Trophoblast cell (in vitro differentiated cells and primary cell): ENCODE results near the gene CLEC20A.

Experiments
- DNase-seq, 2 donors: peaks; one replicate each; pipeline ENCODE4 v3.0.0-alpha.2; 2016
- H2AFZ ChIP-seq: 2 replicates; pipeline ENCODE4 v1.6.1; 2013; ENCODE audit warnings: low read length, moderate library complexity, mild to moderate bottlenecking; ENCODE audit not compliant: insufficient read depth, poor library complexity
- H2AK5ac ChIP-seq: 2 replicates; pipeline ENCODE4 v1.6.1; 2013; ENCODE audit warnings: mild to moderate bottlenecking, low read length
- H2BK120ac ChIP-seq: 2 replicates; pipeline ENCODE4 v1.6.1; 2013; ENCODE audit warnings: low read length, mild to moderate bottlenecking, moderate library complexity; ENCODE audit not compliant: insufficient read depth, poor library complexity
- H2BK12ac ChIP-seq: 2 replicates; pipeline ENCODE4 v1.6.1; 2013; ENCODE audit warnings: mild to moderate bottlenecking, low read length, moderate library complexity
- H2BK5ac ChIP-seq: 2 replicates; pipeline ENCODE4 v1.6.1; 2013; ENCODE audit warnings: low read length, low read depth, moderate library complexity, mild to moderate bottlenecking; ENCODE audit not compliant: poor library complexity
- H3K14ac ChIP-seq: 2 replicates; pipeline ENCODE4 v1.6.1; 2013; ENCODE audit warnings: mild to moderate bottlenecking, low read length
- H3K18ac ChIP-seq: 2 replicates; pipeline ENCODE4 v1.6.1; 2013; ENCODE audit warnings: mild to moderate bottlenecking, low read length
- H3K23ac ChIP-seq: 2 replicates; pipeline ENCODE4 v1.6.1; 2013; ENCODE audit warnings: low read length
- H3K27ac ChIP-seq: 2 replicates; pipeline ENCODE4 v1.5.1; 2013; ENCODE audit warnings: low read depth, mild to moderate bottlenecking, inconsistent platforms, low read length, moderate library complexity
- H3K27me3 ChIP-seq: 2 replicates; pipeline ENCODE4 v1.6.1; 2013; ENCODE audit warnings: inconsistent platforms, mild to moderate bottlenecking, low read length, moderate library complexity; ENCODE audit not compliant: insufficient read depth
- H3K36me3 ChIP-seq, 2 experiments: 1 replicate in 1 of 2; 2 replicates in 1 of 2; pipeline ENCODE4 v1.6.1; 2013; ENCODE audit warnings: low read length in 2 of 2, mild to moderate bottlenecking in 2 of 2, moderate library complexity in 1 of 2; ENCODE audit not compliant: insufficient read depth in 2 of 2, control insufficient read depth in 1 of 2
- H3K4ac ChIP-seq: 2 replicates; pipeline ENCODE4 v1.6.1; 2013; ENCODE audit warnings: low read depth, mild to moderate bottlenecking, low read length, moderate library complexity
- H3K4me1 ChIP-seq, 2 experiments: 1 replicate in 1 of 2; 2 replicates in 1 of 2; pipeline ENCODE4 v1.6.1; 2013; ENCODE audit warnings: low read length in 2 of 2, mild to moderate bottlenecking in 2 of 2, moderate library complexity in 1 of 2; ENCODE audit not compliant: insufficient read depth in 2 of 2, control insufficient read depth in 1 of 2
- H3K4me2 ChIP-seq: 2 replicates; pipeline ENCODE4 v1.6.1; 2013; ENCODE audit warnings: inconsistent platforms, mild to moderate bottlenecking, low read length, moderate library complexity
- H3K4me3 ChIP-seq: 2 replicates; pipeline ENCODE4 v1.5.1; 2013; ENCODE audit warnings: mild to moderate bottlenecking, low read depth, low read length, inconsistent platforms
- H3K79me1 ChIP-seq: one replicate; pipeline ENCODE4 v1.6.1; 2013; ENCODE audit warnings: low read length
- H3K79me2 ChIP-seq: 2 replicates; pipeline ENCODE4 v1.6.1; 2013; ENCODE audit warnings: low read length, mild to moderate bottlenecking; ENCODE audit not compliant: control insufficient read depth, insufficient read depth, poor library complexity
- H3K9ac ChIP-seq: 2 replicates; pipeline ENCODE4 v1.6.1; 2013; ENCODE audit warnings: mild to moderate bottlenecking, low read length
- H3K9me3 ChIP-seq: 2 replicates; pipeline ENCODE4 v1.6.1; 2013; ENCODE audit warnings: low read depth, mild to moderate bottlenecking, control low read depth, inconsistent platforms, low read length; ENCODE audit not compliant: insufficient read depth
- H4K12ac ChIP-seq: 2 replicates; pipeline ENCODE4 v1.6.1; 2013; ENCODE audit warnings: low read depth, mild to moderate bottlenecking, low read length, moderate library complexity
- H4K8ac ChIP-seq: 2 replicates; pipeline ENCODE4 v1.6.1; 2013; ENCODE audit warnings: low read depth, mild to moderate bottlenecking, low read length, moderate library complexity
- H4K91ac ChIP-seq: one replicate; pipeline ENCODE4 v1.6.1; 2013; ENCODE audit warnings: low read depth, mild to moderate bottlenecking, low read length, moderate library complexity
- WGBS: extraction: QIAGEN DNeasy Blood & Tissue Kit; methylation state at CpG from one replicate; pipeline ENCODE4 v1.1.7; 2013; ENCODE audit warnings: missing lambda C conversion rate; ENCODE audit not compliant: insufficient read length, insufficient coverage; ENCODE audit errors: extremely low coverage; 5-methylcytosine and 5-hydroxymethylcytosine counted together

CLEC20A gene

DNA sequence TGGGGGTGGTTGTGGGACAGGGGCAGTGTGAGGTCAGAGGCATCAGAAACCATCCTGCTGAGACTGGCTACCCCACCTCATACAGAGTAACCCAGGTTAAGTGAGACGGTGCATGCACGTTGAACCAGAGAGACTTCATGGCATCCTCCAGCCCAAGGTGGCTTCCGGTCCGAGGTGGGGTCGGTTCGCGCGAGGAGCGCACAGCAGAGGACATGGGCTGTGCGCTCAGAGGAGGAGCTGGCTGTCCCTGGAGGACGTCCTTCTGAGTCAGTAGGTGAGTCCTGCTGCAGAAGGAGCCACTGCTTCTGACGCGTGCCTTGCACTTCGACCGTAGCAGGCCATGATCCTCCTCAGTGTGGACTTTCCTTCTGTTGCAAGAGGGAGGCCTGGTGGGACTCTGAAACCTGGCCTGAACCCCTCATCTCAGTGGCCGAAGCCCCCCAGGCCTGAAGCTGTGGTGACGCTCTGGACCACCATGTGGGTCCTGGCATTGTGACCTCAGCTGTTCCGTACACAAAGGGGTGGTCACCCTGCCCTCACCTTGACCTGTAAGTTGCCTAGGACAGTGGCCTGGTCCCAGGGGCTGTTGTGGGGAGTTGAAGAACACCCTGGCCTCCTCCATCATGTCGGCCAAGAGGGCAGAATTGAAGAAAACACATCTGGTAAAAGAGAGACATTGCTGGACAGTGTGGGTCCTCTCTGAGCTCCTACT is 16.0 kb upstream of the CLEC20A start, which contains the start of gene TEX35:
Gene TEX35, plus strand, starts transcription at position 544 of the 712 bp plus-strand sequence. Its CDS starts 80 bp downstream, at position 624.
- Histone ChIP-seq H2AK5ac (no peak within 1 kb of the TSS), H3K36me3 (no peaks in the 10 kb centered on the region), H4K8ac (no peak within 1 kb of the TSS), H4K12ac (no peak within 1 kb of the TSS), H3K23ac (no peak within 1 kb of the TSS), H2BK120ac (no peak within 1 kb of the TSS), H3K79me1 (no peaks in the 10 kb centered on the region), H4K91ac (no peak within 1 kb of the TSS), H2BK12ac (no peak within 1 kb of the TSS), H3K9ac (no peak within 1 kb of the TSS), H2AFZ (no peak within 1 kb of the TSS), H3K79me2 (no peaks in the 10 kb centered on the region), H3K4me3 (no peak within 1 kb of the TSS), H3K4ac (no peak within 1 kb of the TSS), H3K4me2 (no peak within 1 kb of the TSS), H3K27ac (no peak within 1 kb of the TSS), H3K4me1 (no peaks in the 10 kb centered on the region), H3K14ac (no peak within 1 kb of the TSS), H3K9me3 (no peaks in the 10 kb centered on the region), H3K27me3 (no peaks in the 10 kb centered on the region), H2BK5ac (no peak within 1 kb of the TSS), H3K18ac (no peak within 1 kb of the TSS)
- no peak for DNase-seq
- no CpG with 5 or more reads among the region's 19 CpGs for WGBS

- Histone ChIP-seq H2BK12ac (no peak overlapping the region), H3K9ac (no peak overlapping the region), H3K4ac (no peak overlapping the region), H3K4me1 (no peaks in the 10 kb centered on the region), H2AFZ (no peak overlapping the region), H4K8ac (no peak overlapping the region), H4K12ac (no peak overlapping the region), H2AK5ac (no peak overlapping the region), H3K9me3 (no peaks in the 10 kb centered on the region), H3K23ac (no peak overlapping the region), H2BK120ac (no peak overlapping the region), H3K27me3 (no peaks in the 10 kb centered on the region), H3K14ac (no peak overlapping the region), H2BK5ac (no peak overlapping the region), H3K18ac (no peak overlapping the region), H3K27ac (no peak overlapping the region), H3K4me2 (no peak overlapping the region), H3K36me3 (no peaks in the 10 kb centered on the region), H3K4me3 (no peak overlapping the region), H3K79me2 (no peaks in the 10 kb centered on the region), H3K79me1 (no peaks in the 10 kb centered on the region), H4K91ac (no peak overlapping the region)
- no CpG with 5 or more reads among the region's 4 CpGs for WGBS
- no peak for DNase-seq
Observed at GRCh38 chr1:178510155-178510554, 13.4 kb upstream of the CLEC20A start.

DNA sequence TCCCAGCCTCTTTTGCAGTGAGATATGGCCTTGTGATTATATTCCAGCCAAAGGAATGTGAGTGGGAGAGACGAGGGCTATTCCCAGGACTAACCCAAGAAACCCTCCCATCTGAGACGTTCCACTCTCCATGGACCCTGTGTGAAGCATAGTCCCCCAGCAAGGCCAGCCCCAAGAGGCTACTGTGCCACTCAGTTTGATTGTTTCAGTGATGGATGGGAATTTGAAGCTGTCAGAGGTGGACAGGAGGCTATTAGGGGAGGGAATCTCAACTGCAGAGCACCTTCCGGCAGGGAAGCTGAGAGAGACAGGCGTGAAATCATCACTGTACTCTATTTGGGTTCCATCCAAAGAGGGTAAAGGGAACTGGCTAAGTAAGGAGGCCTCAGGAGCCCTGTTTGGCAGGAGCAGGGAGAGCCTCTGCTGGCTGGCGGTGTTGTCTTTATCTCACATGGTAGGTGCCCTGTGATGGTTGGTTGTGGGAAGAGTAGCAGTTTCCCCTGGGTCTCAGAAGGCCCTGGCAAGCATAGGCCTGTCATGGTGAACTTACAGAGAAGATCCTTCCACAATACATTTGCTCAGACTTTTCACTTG is 12.7 kb upstream of the CLEC20A start:
- Histone ChIP-seq H3K4ac (no peak overlapping the region), H2AFZ (no peak overlapping the region), H4K8ac (no peak overlapping the region), H2BK12ac (no peak overlapping the region), H3K27ac (no peak overlapping the region), H2BK5ac (no peak overlapping the region), H3K9ac (no peak overlapping the region), H4K12ac (no peak overlapping the region), H3K4me3 (no peak overlapping the region), H3K36me3 (no peaks in the 10 kb centered on the region), H3K79me2 (no peaks in the 10 kb centered on the region), H3K23ac (no peak overlapping the region), H2AK5ac (no peak overlapping the region), H4K91ac (no peak overlapping the region), H3K18ac (no peak overlapping the region), H2BK120ac (no peak overlapping the region), H3K4me1 (no peaks in the 10 kb centered on the region), H3K4me2 (no peak overlapping the region), H3K9me3 (no peaks in the 10 kb centered on the region), H3K79me1 (no peaks in the 10 kb centered on the region), H3K27me3 (no peaks in the 10 kb centered on the region), H3K14ac (no peak overlapping the region)
- DNase-seq = no peak
- WGBS = no CpG with 5 or more reads among the region's 5 CpGs

- Histone ChIP-seq H3K79me1 (no peaks in the 10 kb centered on the region), H4K12ac (no peak overlapping the region), H2AK5ac (no peak overlapping the region), H2BK5ac (no peak overlapping the region), H3K4ac (no peak overlapping the region), H3K4me2 (no peak overlapping the region), H3K36me3 (no peaks in the 10 kb centered on the region), H3K23ac (no peak overlapping the region), H3K27ac (no peak overlapping the region), H3K18ac (no peak overlapping the region), H2BK120ac (no peak overlapping the region), H3K14ac (no peak overlapping the region), H4K91ac (no peak overlapping the region), H2BK12ac (no peak overlapping the region), H2AFZ (no peak overlapping the region), H3K9ac (no peak overlapping the region), H3K4me1 (peaks cover 0 to 3% of the 10 kb centered on the region in 2 experiments), H4K8ac (no peak overlapping the region), H3K9me3 (no peaks in the 10 kb centered on the region), H3K79me2 (no peaks in the 10 kb centered on the region), H3K4me3 (no peak overlapping the region), H3K27me3 (no peaks in the 10 kb centered on the region)
- no CpG with 5 or more reads among the region's 6 CpGs for WGBS
- peak in 1 of 2 donors; percentile 18 for DNase-seq
Observed at GRCh38 chr1:178506669-178507068, 9.9 kb upstream of the CLEC20A start.
